Karpas-422 (cell line): Measurements from ENCODE around the gene HS3ST5. TPM values are rescaled to one million over a fixed set of nuclear protein-coding genes. Genes with fewer than 3 reads are reported as not detected.

Experiments used
- DNase-seq: peaks from one replicate; pipeline ENCODE4 v3.0.0-alpha.2; 2015
- H2AFZ ChIP-seq: fragments of 200-600 bp; sonication (generic); 2 replicates; pipeline ENCODE4 v1.6.1; 2014; ENCODE audit warnings: antibody characterized with exemption, low read length, mixed read lengths
- H3K27ac ChIP-seq: fragments of 200-600 bp; sonication (generic); 2 replicates; pipeline ENCODE4 v1.5.1; 2014; ENCODE audit warnings: mild to moderate bottlenecking, low read length, moderate library complexity
- H3K27me3 ChIP-seq: fragments of 200-600 bp; sonication (generic); 2 replicates; pipeline ENCODE4 v1.6.1; 2014; ENCODE audit warnings: low read length, mixed read lengths
- H3K36me3 ChIP-seq: fragments of 200-600 bp; sonication (generic); 2 replicates; pipeline ENCODE4 v1.6.1; 2014; ENCODE audit warnings: low read length, mixed read lengths; ENCODE audit not compliant: insufficient read depth
- H3K4me1 ChIP-seq: fragments of 200-600 bp; sonication (generic); 2 replicates; pipeline ENCODE4 v1.6.1; 2014; ENCODE audit warnings: mild to moderate bottlenecking, low read length, mixed read lengths
- H3K4me2 ChIP-seq: fragments of 200-600 bp; sonication (generic); 2 replicates; pipeline ENCODE4 v1.6.1; 2014; ENCODE audit warnings: low read length, low read depth, mild to moderate bottlenecking; ENCODE audit not compliant: poor library complexity, severe bottlenecking
- H3K4me3 ChIP-seq: fragments of 200-600 bp; sonication (generic); 2 replicates; pipeline ENCODE4 v1.5.1; 2014; ENCODE audit warnings: mild to moderate bottlenecking, antibody characterized with exemption, low read length, mixed read lengths
- H3K79me2 ChIP-seq: fragments of 200-600 bp; sonication (generic); 2 replicates; pipeline ENCODE4 v1.6.1; 2014; ENCODE audit warnings: mild to moderate bottlenecking, low read length, mixed read lengths
- H3K9ac ChIP-seq: fragments of 200-600 bp; sonication (generic); 2 replicates; pipeline ENCODE4 v1.6.0; 2014; ENCODE audit warnings: low read length
- H3K9me2 ChIP-seq: fragments of 200-600 bp; sonication (generic), shearing (Covaris generic); replicated peaks from 2 replicates; pipeline ENCODE4 v1.6.0; 2014; ENCODE audit warnings: mild to moderate bottlenecking, low read length, moderate library complexity; ENCODE audit not compliant: insufficient read depth
- H3K9me3 ChIP-seq: fragments of 300-700, 200-600 bp; sonication (generic); 2 replicates; pipeline ENCODE4 v1.6.1; 2014; ENCODE audit warnings: low read length, mixed read lengths
- H4K20me1 ChIP-seq: fragments of 200-600 bp; sonication (generic); 2 replicates; pipeline ENCODE4 v1.6.1; 2014; ENCODE audit warnings: mild to moderate bottlenecking, antibody characterized with exemption, low read length, low read depth; ENCODE audit not compliant: insufficient read depth
- total RNA-seq: library from RNA; depleted of rRNA; stranded (reverse); fragments of >200 nt; shearing (Covaris generic); gene quantifications from 2 replicates; pipeline ENCODE4 v1.2.3, GENCODE V29; 2014; ENCODE audit warnings: low replicate concordance

Gene HS3ST5
- total RNA-seq, 1 experiment from 2014 or later: not detected

DNA sequence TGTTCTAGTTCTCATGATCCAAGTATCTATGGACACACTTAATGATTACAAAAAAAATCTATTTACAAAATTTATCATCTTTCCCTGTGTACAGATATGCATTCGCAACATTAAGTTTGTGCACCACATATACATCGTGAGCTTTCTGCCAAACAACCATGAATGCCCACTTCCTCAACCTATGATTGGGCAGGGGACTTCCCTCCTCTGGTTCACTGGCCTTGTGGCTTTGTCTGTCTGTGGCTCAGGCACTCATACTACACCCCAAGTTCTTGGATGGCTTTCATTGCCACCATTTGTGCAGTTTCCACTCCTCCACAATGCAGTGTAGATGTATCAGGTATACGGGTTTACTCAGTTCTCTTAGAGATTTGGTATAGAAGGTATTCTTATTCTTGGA is 74.9 kb downstream of the HS3ST5 start:
- H3K27me3 ChIP-seq: no peaks in the 10 kb centered on the region
- no peaks in the 10 kb centered on the region for H3K36me3 ChIP-seq

GRCh38 chr6:114260810-114261209 is 82.0 kb downstream of the HS3ST5 start:
- H3K27ac ChIP-seq: no peak overlapping the region
- DNase-seq: no peak
- H4K20me1 ChIP-seq: no peaks in the 10 kb centered on the region
- no peaks in the 10 kb centered on the region for H3K9me3 ChIP-seq
- no peaks in the 10 kb centered on the region for H3K9me2 ChIP-seq
- H3K4me1 ChIP-seq: no peaks in the 10 kb centered on the region
- no peaks in the 10 kb centered on the region for H3K79me2 ChIP-seq
- no peak overlapping the region for H3K4me3 ChIP-seq
- H3K4me2 ChIP-seq: no peak overlapping the region
- no peaks in the 10 kb centered on the region for H3K36me3 ChIP-seq
- no peak overlapping the region for H3K9ac ChIP-seq
- H3K27me3 ChIP-seq: no peaks in the 10 kb centered on the region
- H2AFZ ChIP-seq: no peak overlapping the region

More for the DNA sequence above, 74.9 kb downstream of the HS3ST5 start:
- no peak overlapping the region for H3K27ac ChIP-seq
- no peaks in the 10 kb centered on the region for H3K9me3 ChIP-seq
- H3K9ac ChIP-seq: no peak overlapping the region
- H3K9me2 ChIP-seq: no peaks in the 10 kb centered on the region; the same call in 1 of the 2 replicates
- H3K4me1 ChIP-seq: no peaks in the 10 kb centered on the region
- no peaks in the 10 kb centered on the region for H3K79me2 ChIP-seq
- no peak overlapping the region for H3K4me2 ChIP-seq
- DNase-seq: no peak
- H3K4me3 ChIP-seq: no peak overlapping the region
- no peaks in the 10 kb centered on the region for H4K20me1 ChIP-seq
- H2AFZ ChIP-seq: no peak overlapping the region

GRCh38 chr6:114258376-114258775 is 84.4 kb downstream of the HS3ST5 start:
- Histone ChIP-seq H3K36me3 (no peaks in the 10 kb centered on the region), H2AFZ (no peak overlapping the region), H3K79me2 (no peaks in the 10 kb centered on the region), H3K27me3 (no peaks in the 10 kb centered on the region), H4K20me1 (no peaks in the 10 kb centered on the region), H3K4me2 (no peak overlapping the region), H3K9me2 (no peaks in the 10 kb centered on the region), H3K27ac (no peak overlapping the region), H3K9me3 (no peaks in the 10 kb centered on the region), H3K4me1 (no peaks in the 10 kb centered on the region), H3K9ac (no peak overlapping the region), H3K4me3 (no peak overlapping the region)
- no peak for DNase-seq

DNA sequence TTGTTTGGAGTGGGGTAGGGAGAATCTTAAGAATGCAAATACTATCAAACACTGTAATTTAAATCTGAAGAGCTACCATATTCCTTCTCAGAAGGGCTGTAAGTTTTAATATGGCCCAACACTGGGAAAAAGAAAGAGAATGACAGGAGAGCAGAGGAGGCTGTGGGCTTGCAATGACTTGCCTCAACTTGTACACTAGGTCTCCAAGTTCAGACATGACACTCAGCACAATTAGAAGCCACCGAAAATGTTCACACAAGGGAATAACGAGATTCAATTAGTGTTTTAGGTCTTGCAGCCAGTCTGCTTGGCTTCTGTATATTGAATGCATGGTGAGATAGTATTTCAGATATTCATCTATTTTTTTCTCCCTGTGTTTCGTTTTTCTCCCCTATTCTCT is 89.4 kb downstream of the HS3ST5 start:
- Histone ChIP-seq H3K36me3 (no peaks in the 10 kb centered on the region), H3K9ac (no peak overlapping the region), H3K4me2 (no peak overlapping the region), H3K27ac (no peak overlapping the region), H3K27me3 (no peaks in the 10 kb centered on the region), H3K79me2 (no peaks in the 10 kb centered on the region), H3K9me2 (no peaks in the 10 kb centered on the region), H3K4me1 (no peaks in the 10 kb centered on the region), H3K9me3 (no peaks in the 10 kb centered on the region), H2AFZ (no peak overlapping the region), H4K20me1 (no peaks in the 10 kb centered on the region), H3K4me3 (no peak overlapping the region)
- no peak for DNase-seq

DNA sequence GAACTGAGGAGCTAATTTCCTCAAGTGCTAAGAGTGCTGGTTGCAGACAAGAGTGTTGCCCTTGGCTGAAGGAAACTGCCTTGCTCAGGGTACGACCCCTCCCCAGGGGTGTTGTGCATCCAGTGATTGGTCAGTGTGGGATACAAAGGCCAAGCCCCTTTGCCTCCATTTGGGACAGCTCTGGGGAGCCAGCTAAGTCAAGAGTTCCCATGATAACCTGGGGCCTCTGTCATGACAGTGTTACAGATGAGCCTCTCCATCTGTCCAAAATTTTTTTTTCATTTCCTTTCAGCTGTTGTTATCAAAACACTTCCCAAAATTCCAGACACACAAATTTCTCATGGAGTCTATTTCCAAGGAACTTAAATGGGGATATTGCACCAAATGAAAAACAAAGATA is 93.3 kb downstream of the HS3ST5 start:
- Histone ChIP-seq H3K4me2 (no peak overlapping the region), H3K9me3 (no peaks in the 10 kb centered on the region), H3K9me2 (no peaks in the 10 kb centered on the region), H3K9ac (no peak overlapping the region), H3K27ac (no peak overlapping the region), H3K27me3 (peaks cover 2% of the 10 kb centered on the region; the same call in 1 of the 2 replicates), H2AFZ (no peak overlapping the region), H4K20me1 (no peaks in the 10 kb centered on the region), H3K36me3 (no peaks in the 10 kb centered on the region), H3K79me2 (no peaks in the 10 kb centered on the region), H3K4me3 (no peak overlapping the region), H3K4me1 (no peaks in the 10 kb centered on the region)
- no peak for DNase-seq

DNA sequence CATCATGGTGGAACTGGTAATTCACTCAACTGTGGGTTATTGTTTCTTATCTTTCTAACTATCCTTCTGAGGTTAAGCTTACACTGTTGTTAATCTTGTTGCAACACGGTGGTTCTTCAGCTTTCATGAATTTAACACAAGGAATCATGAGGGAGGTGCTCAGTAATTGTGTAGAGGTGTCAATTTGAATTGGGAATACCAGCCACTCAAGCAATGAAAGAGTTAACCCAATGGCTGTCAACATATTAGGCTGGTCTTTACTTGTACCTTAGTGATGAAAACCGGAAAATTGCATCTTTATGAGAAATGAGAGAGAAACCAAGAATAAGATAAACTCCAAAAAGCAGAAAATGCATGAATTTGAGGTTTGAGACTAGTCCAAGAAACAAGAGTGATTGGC is 95.7 kb downstream of the HS3ST5 start:
- Histone ChIP-seq H3K27ac (no peak overlapping the region), H3K36me3 (no peaks in the 10 kb centered on the region), H3K27me3 (peaks cover 2% of the 10 kb centered on the region; the same call in 1 of the 2 replicates), H3K4me1 (no peaks in the 10 kb centered on the region), H3K4me3 (no peak overlapping the region), H4K20me1 (no peaks in the 10 kb centered on the region), H3K9me2 (no peaks in the 10 kb centered on the region), H2AFZ (no peak overlapping the region), H3K79me2 (no peaks in the 10 kb centered on the region), H3K4me2 (no peak overlapping the region), H3K9me3 (no peaks in the 10 kb centered on the region), H3K9ac (no peak overlapping the region)
- DNase-seq: no peak

GRCh38 chr6:114240796-114241195 is 102.0 kb downstream of the HS3ST5 start:
- no peak for DNase-seq
- H3K9me3 ChIP-seq: no peaks in the 10 kb centered on the region
- H3K9me2 ChIP-seq: no peaks in the 10 kb centered on the region
- H4K20me1 ChIP-seq: no peaks in the 10 kb centered on the region
- no peak overlapping the region for H2AFZ ChIP-seq
- no peak overlapping the region for H3K27ac ChIP-seq
- H3K9ac ChIP-seq: no peak overlapping the region
- H3K4me3 ChIP-seq: no peak overlapping the region
- H3K4me1 ChIP-seq: no peaks in the 10 kb centered on the region
- no peaks in the 10 kb centered on the region for H3K79me2 ChIP-seq
- H3K36me3 ChIP-seq: no peaks in the 10 kb centered on the region
- no peak overlapping the region for H3K4me2 ChIP-seq
- no peaks in the 10 kb centered on the region for H3K27me3 ChIP-seq

DNA sequence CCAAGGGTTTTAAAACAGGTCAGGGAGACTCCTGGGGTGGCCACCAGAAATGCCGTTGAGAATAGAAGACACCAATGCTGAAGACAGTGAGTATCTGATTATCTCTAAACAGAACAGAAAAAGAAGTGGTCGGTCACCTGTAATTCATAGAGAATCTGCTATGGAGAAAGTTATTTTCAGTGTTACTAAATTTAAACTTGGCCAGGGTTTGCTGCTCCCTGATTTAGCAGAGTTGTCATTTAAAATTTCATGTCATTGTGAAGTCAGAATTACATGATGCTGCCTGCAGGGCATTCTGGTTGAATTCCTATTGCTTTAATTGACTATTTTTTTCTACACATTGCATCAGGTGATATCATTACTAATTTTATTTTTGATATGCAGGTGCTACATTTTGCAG is 114.1 kb downstream of the HS3ST5 start:
- Histone ChIP-seq H3K9ac (no peak overlapping the region), H3K79me2 (no peaks in the 10 kb centered on the region), H3K4me1 (no peaks in the 10 kb centered on the region), H4K20me1 (no peaks in the 10 kb centered on the region), H3K36me3 (no peaks in the 10 kb centered on the region), H3K4me3 (no peak overlapping the region), H3K9me3 (no peaks in the 10 kb centered on the region), H3K9me2 (no peaks in the 10 kb centered on the region), H3K27ac (no peak overlapping the region), H3K4me2 (no peak overlapping the region), H2AFZ (no peak overlapping the region), H3K27me3 (no peaks in the 10 kb centered on the region)
- no peak for DNase-seq

- no peak overlapping the region for H2AFZ ChIP-seq
- no peak for DNase-seq
- H4K20me1 ChIP-seq: no peaks in the 10 kb centered on the region
- no peak overlapping the region for H3K4me2 ChIP-seq
- no peaks in the 10 kb centered on the region for H3K27me3 ChIP-seq
- H3K36me3 ChIP-seq: no peaks in the 10 kb centered on the region
- no peak overlapping the region for H3K27ac ChIP-seq
- H3K4me3 ChIP-seq: no peak overlapping the region
- no peaks in the 10 kb centered on the region for H3K9me3 ChIP-seq
- H3K4me1 ChIP-seq: no peaks in the 10 kb centered on the region
- H3K9me2 ChIP-seq: no peaks in the 10 kb centered on the region
- H3K9ac ChIP-seq: no peak overlapping the region
- no peaks in the 10 kb centered on the region for H3K79me2 ChIP-seq
Observed at GRCh38 chr6:114227944-114228468, 114.8 kb downstream of the HS3ST5 start.
